KMS-11 (cell line): ENCODE measurements around the gene KCNK1.
A peak's percentile ranks its signal among the peaks of the same experiment; 100 is the strongest.

Experiments used
- H2AFZ ChIP-seq: fragments of 200-600 bp; sonication (generic); 2 replicates; pipeline ENCODE4 v1.6.1; 2016; ENCODE audit warnings: antibody characterized with exemption, mixed run types, low read depth
- H3K27ac ChIP-seq: fragments of 200-600 bp; sonication (generic); 2 replicates; pipeline ENCODE4 v1.6.1; 2016; ENCODE audit warnings: mild to moderate bottlenecking, mixed run types
- H3K27me3 ChIP-seq: fragments of 200-600 bp; sonication (generic); 2 replicates; pipeline ENCODE4 v1.6.1; 2017; ENCODE audit warnings: mild to moderate bottlenecking, low read depth, mixed run types, moderate library complexity; ENCODE audit not compliant: insufficient read depth
- H3K36me3 ChIP-seq: fragments of 200-600 bp; sonication (generic); 2 replicates; pipeline ENCODE4 v1.6.1; 2017; ENCODE audit warnings: mild to moderate bottlenecking, mixed run types; ENCODE audit not compliant: insufficient read depth
- H3K4me1 ChIP-seq: fragments of 200-600 bp; sonication (generic); 2 replicates; pipeline ENCODE4 v1.6.1; 2016; ENCODE audit warnings: mild to moderate bottlenecking, low read depth, mixed run types; ENCODE audit not compliant: poor library complexity, severe bottlenecking
- H3K4me2 ChIP-seq: fragments of 200-600 bp; sonication (generic); 2 replicates; pipeline ENCODE4 v1.7.0; 2016; ENCODE audit warnings: mild to moderate bottlenecking, mixed run types
- H3K4me3 ChIP-seq: fragments of 200-600 bp; sonication (generic); IDR thresholded peaks from 2 replicates; pipeline ENCODE4 v1.6.1; 2017; ENCODE audit warnings: low read depth, low read length, mixed read lengths; ENCODE audit not compliant: insufficient read depth
- H3K79me2 ChIP-seq: fragments of 200-600 bp; sonication (generic); 2 replicates; pipeline ENCODE4 v1.6.1; 2016; ENCODE audit warnings: low read depth, mixed run types; ENCODE audit not compliant: insufficient read depth
- H3K9ac ChIP-seq: fragments of 200-600 bp; sonication (generic); 2 replicates; pipeline ENCODE4 v1.6.1; 2016; ENCODE audit warnings: mild to moderate bottlenecking, mixed run types
- H4K20me1 ChIP-seq: fragments of 200-600 bp; sonication (generic); 2 replicates; pipeline ENCODE4 v1.6.1; 2016; ENCODE audit warnings: mild to moderate bottlenecking, mixed run types; ENCODE audit not compliant: insufficient read depth
- CTCF ChIP-seq: fragments of 200-600 bp; sonication (generic); conservative IDR thresholded peaks from 2 replicates; pipeline ENCODE4 v1.6.1; 2017; ENCODE audit warnings: low read depth, mild to moderate bottlenecking, antibody characterized with exemption, low read length, moderate library complexity, mixed read lengths

The KCNK1 gene

DNA sequence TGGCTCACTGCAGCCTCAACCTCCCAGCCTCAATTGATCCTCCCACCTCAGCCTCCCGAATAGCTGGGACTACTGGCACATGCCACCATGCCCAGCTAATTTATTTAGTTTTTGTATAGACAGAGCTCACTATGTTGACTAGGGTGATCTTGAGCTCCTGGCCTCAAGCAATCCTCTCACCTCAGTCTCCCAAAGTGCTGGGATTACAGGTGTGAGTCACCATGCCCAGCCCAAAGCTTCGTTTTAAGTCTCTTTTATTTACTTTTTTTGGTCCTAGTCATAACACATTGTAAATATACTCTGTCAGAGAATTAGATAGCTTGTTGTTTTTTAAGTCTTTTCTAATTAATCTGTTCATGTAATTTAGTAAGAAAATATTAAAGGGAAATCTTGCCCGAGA is 42.8 kb downstream of the KCNK1 start:
- TF ChIP-seq CTCF: no peak
- Histone ChIP-seq H3K36me3 (0 out of 2 replicates have a peak, but pooled peaks cover 6% of the 10 kb centered on the region), H3K4me3 (no peak overlapping the region), H3K79me2 (peaks cover 58% of the 10 kb centered on the region), H3K4me2 (peak overlapping the region; percentile 53), H2AFZ (no peak overlapping the region), H3K4me1 (peaks cover 100% of the 10 kb centered on the region), H3K9ac (peak overlapping the region; percentile 22; the same call in 1 of the 2 replicates), H4K20me1 (no peaks in the 10 kb centered on the region), H3K27me3 (no peaks in the 10 kb centered on the region), H3K27ac (peak overlapping the region; percentile 90)

DNA sequence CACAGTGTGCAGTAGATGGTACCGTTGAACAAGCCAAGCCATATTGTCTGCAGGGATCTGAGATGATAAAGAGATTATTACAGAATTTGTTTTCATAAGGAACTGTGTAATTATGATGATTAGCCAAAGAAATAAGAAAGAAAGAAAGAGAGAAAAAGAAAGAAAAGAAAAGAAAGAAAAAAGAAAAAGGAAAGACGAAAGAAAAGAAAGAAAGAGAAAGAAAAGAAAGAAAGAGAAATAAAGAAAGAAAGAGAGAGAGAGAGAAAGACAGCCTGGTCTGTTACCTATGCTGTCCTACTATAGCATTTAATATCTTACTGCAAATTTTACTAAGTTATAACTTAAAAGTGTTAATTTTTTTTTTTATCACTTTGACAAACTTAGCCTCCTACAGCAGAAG is 43.6 kb downstream of the KCNK1 start:
- peak overlapping the region; percentile 53 for H3K4me2 ChIP-seq
- H3K4me3 ChIP-seq: no peak overlapping the region
- TF ChIP-seq CTCF: no peak
- 0 out of 2 replicates have a peak, but pooled peaks cover 6% of the 10 kb centered on the region for H3K36me3 ChIP-seq
- H4K20me1 ChIP-seq: no peaks in the 10 kb centered on the region
- H3K4me1 ChIP-seq: peaks cover 100% of the 10 kb centered on the region
- H2AFZ ChIP-seq: no peak overlapping the region
- H3K79me2 ChIP-seq: peaks cover 50% of the 10 kb centered on the region
- H3K27ac ChIP-seq: peak overlapping the region; percentile 90
- peak overlapping the region; percentile 22; the same call in 1 of the 2 replicates for H3K9ac ChIP-seq
- no peaks in the 10 kb centered on the region for H3K27me3 ChIP-seq

DNA sequence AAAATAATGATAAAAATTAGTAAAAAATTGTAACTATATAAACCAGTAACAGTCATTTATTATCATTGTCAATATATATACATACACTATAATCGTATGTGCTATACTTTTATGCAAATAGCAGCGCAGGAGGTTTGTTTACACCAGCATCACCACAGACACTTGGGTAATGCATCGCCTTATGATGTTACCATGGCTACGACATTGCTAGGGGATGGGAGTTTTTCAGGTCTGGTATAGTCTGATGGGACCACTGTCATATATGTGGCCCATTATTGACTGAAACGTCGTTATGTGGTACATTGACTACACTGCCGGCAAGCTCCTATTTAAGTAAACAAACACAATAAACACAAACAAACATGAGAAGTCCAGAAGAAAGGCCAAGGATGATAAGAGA is 45.6 kb downstream of the KCNK1 start:
- Histone ChIP-seq H2AFZ (no peak overlapping the region), H3K9ac (no peak overlapping the region), H3K4me3 (no peak overlapping the region), H3K36me3 (0 out of 2 replicates have a peak, but pooled peaks cover 6% of the 10 kb centered on the region), H3K79me2 (peaks cover 57% of the 10 kb centered on the region), H3K4me2 (no peak overlapping the region; the same call in 1 of the 2 replicates), H3K4me1 (peaks cover 100% of the 10 kb centered on the region), H3K27ac (no peak overlapping the region; the same call in 1 of the 2 replicates), H4K20me1 (no peaks in the 10 kb centered on the region), H3K27me3 (no peaks in the 10 kb centered on the region)
- no peak for TF ChIP-seq CTCF

- H3K27ac ChIP-seq: peak overlapping the region; percentile 94
- TF ChIP-seq CTCF: no peak
- H3K9ac ChIP-seq: peak overlapping the region; percentile 71
- H4K20me1 ChIP-seq: no peaks in the 10 kb centered on the region
- H3K36me3 ChIP-seq: 0 out of 2 replicates have a peak, but pooled peaks cover 6% of the 10 kb centered on the region
- no peak overlapping the region for H3K4me3 ChIP-seq
- no peaks in the 10 kb centered on the region for H3K27me3 ChIP-seq
- peaks cover 75% of the 10 kb centered on the region for H3K79me2 ChIP-seq
- no peak overlapping the region for H2AFZ ChIP-seq
- H3K4me2 ChIP-seq: peak overlapping the region; percentile 99
- H3K4me1 ChIP-seq: peaks cover 100% of the 10 kb centered on the region
Observed at GRCh38 chr1:233661376-233662159, 47.7 kb downstream of the KCNK1 start.
